A549 (cell line): Measurements from ENCODE around the gene TFAP2C. TPM values are rescaled to one million over a fixed set of nuclear protein-coding genes. Genes with fewer than 3 reads are reported as not detected.

Experiments used
- ATAC-seq, 2 experiments: fragments of 200-7000 bp in 1 of 2; fragments of >200 bp in 1 of 2; cut with Nextera tagmentation in 1 of 2; cut with Tn5 transposase in 1 of 2; 3 replicates each; pipeline versions ENCODE4 v1.8.0 to v1.9.1; 2018 to 2020; ENCODE audit warnings: mild to moderate bottlenecking in 1 of 2, moderate library complexity in 1 of 2
- CTCF ChIA-PET: fragments of 300-600 bp; sonication (Branson Sonifier 250); formaldehyde crosslinking; extraction: SDS; loops from one replicate; lab custom pipeline; 2021; ENCODE audit warnings: antibody characterized with exemption, inconsistent platforms; lab: Yijun Ruan, JAX
- POLR2A ChIA-PET: fragments of 350-600 bp; formaldehyde crosslinking; extraction: SDS; loops from one replicate; lab custom pipeline; 2021; ENCODE audit warnings: antibody characterized with exemption, inconsistent platforms; lab: Yijun Ruan, JAX
- DNase-seq, 2 experiments: peaks; one replicate each; pipeline versions ENCODE4 v3.0.0 to v3.0.0-alpha.2; 2011 to 2016; ENCODE audit warnings: low read depth in 1 of 2, low spot score in 1 of 2
- FAIRE-seq: peaks from 2 replicates; lab custom pipeline; 2011; peaks lifted over from hg19 to GRCh38; lab: Jason Lieb, UNC
- H3K27ac ChIP-seq, 2 experiments: fragments of >200 bp; sonication (Bioruptor Twin); formaldehyde crosslinking; 3 replicates each; pipeline ENCODE4 v1.5.1; 2016 to 2017
- H3K4me1 ChIP-seq: fragments of >200 bp; sonication (Bioruptor Twin); formaldehyde crosslinking; 3 replicates; pipeline ENCODE4 v1.6.1; 2016
- H3K4me2 ChIP-seq: fragments of >200 bp; sonication (Bioruptor Twin); formaldehyde crosslinking; 3 replicates; pipeline ENCODE4 v1.6.1; 2016
- H3K4me3 ChIP-seq: fragments of >200 bp; sonication (Bioruptor Twin); formaldehyde crosslinking; 3 replicates; pipeline ENCODE4 v1.5.1; 2016
- H3K9me3 ChIP-seq: fragments of >200 bp; sonication (Bioruptor Twin); formaldehyde crosslinking; 3 replicates; pipeline ENCODE4 v1.6.1; 2016
- BHLHE40 ChIP-seq: IDR thresholded peaks from 2 replicates; pipeline ENCODE4 v1.6.1; 2012; ENCODE audit warnings: low read depth, low read length, inconsistent platforms
- CBX8 ChIP-seq: fragments of 200-600 bp; sonication (generic); IDR thresholded peaks from 2 replicates; pipeline ENCODE4 v1.6.1; 2016
- CHD2 ChIP-seq: fragments of 150-350 bp; IDR thresholded peaks from 2 replicates; pipeline ENCODE4 v1.6.1; 2014; ENCODE audit warnings: low read length; ENCODE audit not compliant: partially characterized antibody
- EHF ChIP-seq: fragments of 250-450 bp; sonication (Bioruptor Pico); IDR thresholded peaks from 2 replicates; pipeline ENCODE4 v1.5.0; 2020; ENCODE audit warnings: mild to moderate bottlenecking
- FOSL2 ChIP-seq, 2 experiments: fragments of 450-650 bp in 1 of 2; fragments of >200 bp in 1 of 2; sonication (Bioruptor Twin) in 1 of 2; formaldehyde crosslinking; IDR thresholded peaks; 2 replicates each; pipeline versions ENCODE4 v1.5.0 to v1.6.1; 2016 to 2020; ENCODE audit warnings: mild to moderate bottlenecking in 1 of 2, moderate library complexity in 1 of 2
- FOXS1 ChIP-seq: fragments of 250-450 bp; sonication (Bioruptor Pico); IDR thresholded peaks from 2 replicates; pipeline ENCODE4 v1.5.0; 2020; ENCODE audit warnings: mild to moderate bottlenecking, moderate library complexity
- GATA3 ChIP-seq: IDR thresholded peaks from 2 replicates; pipeline ENCODE4 v1.6.1; 2012; ENCODE audit warnings: borderline replicate concordance
- HES2 ChIP-seq: fragments of >200 bp; sonication (Bioruptor Twin); formaldehyde crosslinking; IDR thresholded peaks from 2 replicates; pipeline ENCODE4 v1.6.1; 2016
- HOXA7 ChIP-seq: fragments of 250-450 bp; sonication (Bioruptor Pico); IDR thresholded peaks from 2 replicates; pipeline ENCODE4 v1.5.0; 2020; ENCODE audit warnings: mild to moderate bottlenecking, moderate library complexity
- HOXB13 ChIP-seq: fragments of 250-450 bp; sonication (Bioruptor Pico); IDR thresholded peaks from 2 replicates; pipeline ENCODE4 v1.5.0; 2020; ENCODE audit warnings: low read depth, mild to moderate bottlenecking, moderate library complexity
- HOXB5 ChIP-seq: fragments of 250-450 bp; sonication (Bioruptor Pico); IDR thresholded peaks from 2 replicates; pipeline ENCODE4 v1.5.0; 2020; ENCODE audit warnings: mild to moderate bottlenecking, moderate library complexity
- KDM5A ChIP-seq: fragments of 200-600 bp; sonication (generic); IDR thresholded peaks from 2 replicates; pipeline ENCODE4 v1.6.1; 2016; ENCODE audit warnings: antibody characterized with exemption, mild to moderate bottlenecking
- MAFK ChIP-seq: fragments of 450-650 bp; IDR thresholded peaks from 2 replicates; pipeline ENCODE4 v1.6.1; 2014; ENCODE audit not compliant: partially characterized antibody
- MAZ ChIP-seq: fragments of 150-350 bp; IDR thresholded peaks from 2 replicates; pipeline ENCODE4 v1.6.1; 2014; ENCODE audit warnings: antibody characterized with exemption, low read depth, low read length, borderline replicate concordance
- NFE2L2 ChIP-seq: fragments of 150-350 bp; conservative IDR thresholded peaks from 2 replicates; pipeline ENCODE4 v1.6.1; 2014; ENCODE audit warnings: low read length
- PBX3 ChIP-seq: IDR thresholded peaks from 2 replicates; pipeline ENCODE4 v1.6.1; 2012
- RAD21 ChIP-seq, 2 experiments: fragments of >200 bp in 1 of 2; sonication (Bioruptor Twin) in 1 of 2; formaldehyde crosslinking in 1 of 2; IDR thresholded peaks in 1 of 2; conservative IDR thresholded peaks in 1 of 2; 2 replicates in 1 of 2; 3 replicates in 1 of 2; pipeline ENCODE4 v1.6.1; 2012 to 2018; ENCODE audit warnings: inconsistent platforms in 1 of 2
- RARB ChIP-seq: fragments of 250-450 bp; sonication (Bioruptor Pico); IDR thresholded peaks from 2 replicates; pipeline ENCODE4 v1.8.0; 2021; ENCODE audit warnings: mild to moderate bottlenecking, moderate library complexity
- RCOR1 ChIP-seq: fragments of 150-350 bp; IDR thresholded peaks from 2 replicates; pipeline ENCODE4 v1.6.1; 2014; ENCODE audit warnings: antibody characterized with exemption, low read length, low read depth
- SREBF2 ChIP-seq: fragments of 450-650 bp; IDR thresholded peaks from 2 replicates; pipeline ENCODE4 v1.6.1; 2014; ENCODE audit warnings: mild to moderate bottlenecking, moderate library complexity
- TFCP2L1 ChIP-seq: fragments of 250-450 bp; sonication (Bioruptor Pico); IDR thresholded peaks from 2 replicates; pipeline ENCODE4 v1.5.0; 2021; ENCODE audit warnings: mild to moderate bottlenecking
- ZSCAN20 ChIP-seq: fragments of 250-450 bp; sonication (Bioruptor Pico); IDR thresholded peaks from 2 replicates; pipeline ENCODE4 v1.8.0; 2022; ENCODE audit warnings: mild to moderate bottlenecking, moderate library complexity
- WGBS: methylation state at CpG from one replicate; pipeline ENCODE4 v1.1.6; 2017; ENCODE audit errors: missing lambda C conversion rate; 5-methylcytosine and 5-hydroxymethylcytosine counted together
- polyA plus RNA-seq, 4 experiments: library from polyadenylated mRNA; depleted of rRNA in 3 of 4; stranded (reverse); fragments of >200 nt; fragmentation: RNase III in 1 of 4; extraction: RNeasy Plus Mini Kit Qiagen cat#74134 plus additional on column Dnase treatment in 1 of 4; gene quantifications; 2 replicates in 3 of 4; 3 replicates in 1 of 4; pipeline ENCODE4 v1.2.3, GENCODE V29; 2011 to 2017
- TF ChIP-seq, protein P1 (sequence below): fragments of 450-650 bp; IDR thresholded peaks from 2 replicates; pipeline ENCODE4 v1.6.1; 2014; ENCODE audit warnings: antibody characterized with exemption
- TF ChIP-seq, protein P2 (sequence below): fragments of >200 bp; sonication (Bioruptor Twin); formaldehyde crosslinking; IDR thresholded peaks from 3 replicates; pipeline ENCODE4 v1.6.1; 2016

Gene TFAP2C
- polyA plus RNA-seq, 2 of the 4 experiments (the other 2 are of a cell fraction), result 9.6 to 14.2 TPM

DNA sequence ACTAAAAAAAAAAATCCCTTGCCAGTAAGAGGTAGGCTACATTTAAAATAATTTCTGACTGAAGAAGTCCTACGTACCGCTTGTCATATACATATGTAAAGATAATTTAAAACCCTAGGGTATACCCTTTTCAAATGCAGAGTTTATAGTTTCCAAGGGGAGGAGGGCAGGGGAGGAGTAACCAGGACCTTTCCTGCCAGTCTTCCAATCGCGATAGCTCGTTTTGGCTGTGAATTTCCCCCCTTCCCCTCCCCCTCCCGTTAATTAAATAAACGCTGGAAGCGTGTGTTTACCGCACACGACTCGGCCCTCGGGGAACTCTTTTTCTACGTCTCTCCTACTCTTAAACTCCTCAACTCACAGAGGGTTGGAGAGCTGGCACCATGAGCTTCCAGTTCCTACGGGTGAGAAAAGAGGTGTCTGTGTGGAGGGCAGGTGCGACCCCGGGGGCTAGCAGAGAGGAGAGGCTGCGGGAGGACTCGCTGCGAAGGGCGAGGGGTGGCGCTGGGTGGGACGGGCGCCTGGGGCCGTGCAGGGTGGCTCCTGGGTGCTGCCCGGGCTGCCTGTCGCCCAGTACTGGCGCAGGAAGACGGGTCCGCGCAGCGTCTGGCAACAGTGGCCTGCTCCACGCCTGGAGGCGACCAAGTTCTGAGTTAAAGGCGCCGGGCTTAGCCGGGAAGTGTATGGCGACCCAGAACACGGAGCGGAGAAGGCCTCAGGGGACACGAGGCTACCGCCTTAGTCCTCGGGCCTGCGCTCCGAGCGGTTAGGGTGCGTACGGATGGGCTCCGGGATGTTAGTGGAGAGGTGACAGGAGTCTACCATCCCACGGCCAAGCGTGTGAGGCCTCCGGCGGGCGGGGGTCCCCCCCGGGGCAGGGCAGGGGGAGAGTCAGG, 4.1 kb upstream of the TFAP2C start:
- H3K4me3 ChIP-seq, result no peak overlapping the region
- ATAC-seq (no peak), DNase-seq (no peak)
- CTCF ChIA-PET, result interaction anchor here (0.6 to 1.2 kb wide), 3 partner anchors 52 to 350 kb away, joined by 3 to 5 read pairs (median 3); no protein-coding TSS in a partner anchor
- TF ChIP-seq ZSCAN20, result no peak
- TF ChIP-seq MAZ, result no peak
- TF ChIP-seq CHD2, result no peak
- no peak for TF ChIP-seq RARB (CRISPR knock-in tag)
- TF ChIP-seq KDM5A, result no peak
- no peak for TF ChIP-seq FOSL2 (IDR thresholded peaks at IDR 0.05)
- no peak for TF ChIP-seq FOSL2 (CRISPR knock-in tag; IDR thresholded peaks at IDR 0.05)
- no peak for TF ChIP-seq RCOR1
- TF ChIP-seq HOXA7 (CRISPR knock-in tag), result no peak
- TF ChIP-seq, protein P1, sequence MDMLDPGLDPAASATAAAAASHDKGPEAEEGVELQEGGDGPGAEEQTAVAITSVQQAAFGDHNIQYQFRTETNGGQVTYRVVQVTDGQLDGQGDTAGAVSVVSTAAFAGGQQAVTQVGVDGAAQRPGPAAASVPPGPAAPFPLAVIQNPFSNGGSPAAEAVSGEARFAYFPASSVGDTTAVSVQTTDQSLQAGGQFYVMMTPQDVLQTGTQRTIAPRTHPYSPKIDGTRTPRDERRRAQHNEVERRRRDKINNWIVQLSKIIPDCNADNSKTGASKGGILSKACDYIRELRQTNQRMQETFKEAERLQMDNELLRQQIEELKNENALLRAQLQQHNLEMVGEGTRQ, result no peak
- no peak for TF ChIP-seq EHF
- no peak for TF ChIP-seq BHLHE40
- TF ChIP-seq, all 56 proteins: peak for 0
- POLR2A ChIA-PET, result no interaction called here
- FAIRE-seq, result no peak
- Histone ChIP-seq H3K9me3 (no peaks in the 10 kb centered on the region), H3K27ac (no peak overlapping the region), H3K4me2 (no peak overlapping the region), H3K4me1 (no peaks in the 10 kb centered on the region)
- 87% methylated on average over 46 of the region's 54 CpGs for WGBS

DNA sequence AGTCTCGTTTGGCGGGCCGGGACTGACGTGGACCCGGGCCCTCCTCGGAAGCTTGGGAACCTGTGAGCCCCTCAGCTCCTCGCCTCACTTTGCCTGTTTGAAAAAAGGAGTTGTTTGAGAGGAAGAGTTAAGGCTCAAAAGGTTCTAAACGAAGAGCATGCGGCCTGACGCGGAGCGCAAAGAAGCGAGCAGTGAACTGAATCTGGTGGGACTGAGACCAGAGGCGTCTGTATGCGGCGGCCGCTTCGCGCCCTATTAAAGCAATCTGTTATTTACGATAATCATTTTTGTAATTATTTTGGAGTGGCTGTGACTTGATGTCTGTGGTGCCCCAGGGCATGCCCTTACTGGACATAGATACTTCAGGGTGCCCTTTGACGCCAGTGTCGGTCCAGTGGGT, 3.3 kb upstream of the TFAP2C start:
- no peak for DNase-seq
- ChIA-PET POLR2A (no interaction called here), CTCF (no interaction called here)
- no peak for ATAC-seq
- no peak overlapping the region for H3K27ac ChIP-seq
- H3K4me1 ChIP-seq, result peaks cover under 1% of the 10 kb centered on the region; the same call in 2 of the 3 replicates
- no peak overlapping the region for H3K4me3 ChIP-seq
- TF ChIP-seq GATA3, result no peak
- no peak for TF ChIP-seq HOXA7 (CRISPR knock-in tag)
- TF ChIP-seq HES2, result no peak
- no peak for TF ChIP-seq HOXB13 (CRISPR knock-in tag)
- no peak for TF ChIP-seq CBX8
- no peak for TF ChIP-seq RARB (CRISPR knock-in tag)
- TF ChIP-seq RAD21 (conservative IDR thresholded peaks at IDR 0.05 in 1 of 2, IDR thresholded peaks at IDR 0.05 in 1 of 2), result no peak
- TF ChIP-seq FOXS1 (CRISPR knock-in tag), result no peak
- no peak for TF ChIP-seq NFE2L2
- TF ChIP-seq MAFK, result no peak
- TF ChIP-seq BHLHE40, result no peak
- TF ChIP-seq TFCP2L1, result no peak
- TF ChIP-seq EHF, result no peak
- TF ChIP-seq, protein P2, sequence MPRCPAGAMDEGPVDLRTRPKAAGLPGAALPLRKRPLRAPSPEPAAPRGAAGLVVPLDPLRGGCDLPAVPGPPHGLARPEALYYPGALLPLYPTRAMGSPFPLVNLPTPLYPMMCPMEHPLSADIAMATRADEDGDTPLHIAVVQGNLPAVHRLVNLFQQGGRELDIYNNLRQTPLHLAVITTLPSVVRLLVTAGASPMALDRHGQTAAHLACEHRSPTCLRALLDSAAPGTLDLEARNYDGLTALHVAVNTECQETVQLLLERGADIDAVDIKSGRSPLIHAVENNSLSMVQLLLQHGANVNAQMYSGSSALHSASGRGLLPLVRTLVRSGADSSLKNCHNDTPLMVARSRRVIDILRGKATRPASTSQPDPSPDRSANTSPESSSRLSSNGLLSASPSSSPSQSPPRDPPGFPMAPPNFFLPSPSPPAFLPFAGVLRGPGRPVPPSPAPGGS, result no peak
- no peak for TF ChIP-seq SREBF2
- TF ChIP-seq HOXB5 (CRISPR knock-in tag), result no peak
- TF ChIP-seq PBX3, result no peak
- no peak for TF ChIP-seq MAZ
- TF ChIP-seq FOSL2 (IDR thresholded peaks at IDR 0.05), result no peak
- TF ChIP-seq FOSL2 (CRISPR knock-in tag; IDR thresholded peaks at IDR 0.05), result no peak
- H3K4me2 ChIP-seq, result no peak overlapping the region
- no peaks in the 10 kb centered on the region for H3K9me3 ChIP-seq
- no peak for FAIRE-seq
- WGBS, result 93% methylated on average over 22 of the region's 22 CpGs
